ENCODE measurements around the gene SND1.

DNA sequence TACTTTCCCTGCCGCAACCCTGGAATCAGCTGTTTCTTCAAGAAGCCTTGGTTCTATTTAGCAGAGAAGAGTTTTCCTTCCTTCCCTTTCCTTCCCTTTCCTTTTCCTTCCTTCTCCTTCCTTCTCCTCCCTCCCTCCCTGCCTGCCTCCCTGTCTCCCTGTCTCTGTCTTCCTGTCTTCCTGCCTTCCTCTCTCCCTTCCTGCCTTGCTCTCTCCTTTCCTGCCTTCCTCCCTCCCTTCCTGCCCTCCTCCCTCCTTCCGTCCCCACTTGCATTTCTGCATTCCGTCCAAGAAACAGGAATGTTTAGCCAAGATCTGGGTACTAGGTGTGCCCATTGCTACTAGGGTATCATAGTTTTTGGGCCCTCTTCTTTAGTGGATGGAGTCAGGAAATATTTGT lies 21.9 kb downstream of the SND1 start:
- TF ChIP-seq, protein P1, sequence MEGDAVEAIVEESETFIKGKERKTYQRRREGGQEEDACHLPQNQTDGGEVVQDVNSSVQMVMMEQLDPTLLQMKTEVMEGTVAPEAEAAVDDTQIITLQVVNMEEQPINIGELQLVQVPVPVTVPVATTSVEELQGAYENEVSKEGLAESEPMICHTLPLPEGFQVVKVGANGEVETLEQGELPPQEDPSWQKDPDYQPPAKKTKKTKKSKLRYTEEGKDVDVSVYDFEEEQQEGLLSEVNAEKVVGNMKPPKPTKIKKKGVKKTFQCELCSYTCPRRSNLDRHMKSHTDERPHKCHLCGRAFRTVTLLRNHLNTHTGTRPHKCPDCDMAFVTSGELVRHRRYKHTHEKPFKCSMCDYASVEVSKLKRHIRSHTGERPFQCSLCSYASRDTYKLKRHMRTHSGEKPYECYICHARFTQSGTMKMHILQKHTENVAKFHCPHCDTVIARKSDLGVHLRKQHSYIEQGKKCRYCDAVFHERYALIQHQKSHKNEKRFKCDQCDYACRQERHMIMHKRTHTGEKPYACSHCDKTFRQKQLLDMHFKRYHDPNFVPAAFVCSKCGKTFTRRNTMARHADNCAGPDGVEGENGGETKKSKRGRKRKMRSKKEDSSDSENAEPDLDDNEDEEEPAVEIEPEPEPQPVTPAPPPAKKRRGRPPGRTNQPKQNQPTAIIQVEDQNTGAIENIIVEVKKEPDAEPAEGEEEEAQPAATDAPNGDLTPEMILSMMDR (IDR thresholded peaks at IDR 0.05): no peak
- TF ChIP-seq EZH2 (IDR thresholded peaks at IDR 0.05; ENCODE audit: borderline replicate concordance, insufficient read depth, low read depth, low read length, poor library complexity, severe bottlenecking): no peak

Measured in B cell (primary cell).